ENCODE data around the gene OR6M1. TPM values are rescaled to one million over a fixed set of nuclear protein-coding genes. Genes with fewer than 3 reads are reported as not detected.

OR6M1 gene
- total RNA-seq, 1 donor: not detected

DNA sequence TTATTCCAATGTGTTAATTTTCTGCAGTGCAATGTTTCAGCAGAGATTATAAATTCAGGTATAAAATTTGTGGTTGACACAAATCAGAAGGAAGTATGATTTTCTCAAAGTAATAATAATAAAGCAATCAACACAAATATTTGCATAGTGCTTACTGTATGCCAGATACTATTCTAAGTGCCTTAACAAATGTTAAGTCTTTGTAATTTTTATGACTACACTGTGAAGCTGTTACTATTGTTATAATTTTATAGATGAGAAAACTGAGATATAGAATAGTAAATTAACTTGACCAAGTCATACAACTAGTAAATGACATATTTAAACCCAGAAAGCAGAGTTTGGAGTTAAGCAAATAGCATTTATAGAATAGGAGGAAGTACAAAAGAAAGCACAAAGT is 35.4 kb downstream of the OR6M1 start:
- TF ChIP-seq, protein P1, sequence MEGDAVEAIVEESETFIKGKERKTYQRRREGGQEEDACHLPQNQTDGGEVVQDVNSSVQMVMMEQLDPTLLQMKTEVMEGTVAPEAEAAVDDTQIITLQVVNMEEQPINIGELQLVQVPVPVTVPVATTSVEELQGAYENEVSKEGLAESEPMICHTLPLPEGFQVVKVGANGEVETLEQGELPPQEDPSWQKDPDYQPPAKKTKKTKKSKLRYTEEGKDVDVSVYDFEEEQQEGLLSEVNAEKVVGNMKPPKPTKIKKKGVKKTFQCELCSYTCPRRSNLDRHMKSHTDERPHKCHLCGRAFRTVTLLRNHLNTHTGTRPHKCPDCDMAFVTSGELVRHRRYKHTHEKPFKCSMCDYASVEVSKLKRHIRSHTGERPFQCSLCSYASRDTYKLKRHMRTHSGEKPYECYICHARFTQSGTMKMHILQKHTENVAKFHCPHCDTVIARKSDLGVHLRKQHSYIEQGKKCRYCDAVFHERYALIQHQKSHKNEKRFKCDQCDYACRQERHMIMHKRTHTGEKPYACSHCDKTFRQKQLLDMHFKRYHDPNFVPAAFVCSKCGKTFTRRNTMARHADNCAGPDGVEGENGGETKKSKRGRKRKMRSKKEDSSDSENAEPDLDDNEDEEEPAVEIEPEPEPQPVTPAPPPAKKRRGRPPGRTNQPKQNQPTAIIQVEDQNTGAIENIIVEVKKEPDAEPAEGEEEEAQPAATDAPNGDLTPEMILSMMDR (IDR thresholded peaks at IDR 0.05; ENCODE audit: extremely low read depth, low read depth, low read length): no peak

DNA sequence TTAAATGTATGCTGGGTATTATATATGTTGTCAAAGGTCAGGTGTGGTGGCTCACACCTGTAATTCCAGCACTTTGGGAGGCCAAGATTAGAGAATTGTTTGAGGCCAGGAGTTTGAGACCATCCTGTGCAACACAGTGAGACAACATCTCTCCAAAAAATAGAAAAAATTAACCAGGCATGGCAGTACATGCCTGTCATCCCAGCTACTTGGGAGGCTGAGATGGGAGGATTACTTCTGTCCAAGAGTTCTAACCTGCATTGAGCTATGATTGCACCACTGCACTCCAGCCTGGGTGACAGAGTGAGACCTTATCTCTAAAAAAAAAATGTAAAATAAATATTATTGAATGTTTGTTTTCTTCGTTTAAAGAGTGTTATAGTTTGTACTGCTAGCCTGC is 40.5 kb downstream of the OR6M1 start:
- no peak for DNase-seq (ENCODE audit: insufficient read length, low spot score, missing footprints)

More for the DNA sequence above, 35.4 kb downstream of the OR6M1 start:
- Histone ChIP-seq H3K4me1 (ENCODE audit: insufficient read depth, low read length) (no peaks in the 10 kb centered on the region), H3K9me3 (ENCODE audit: low read depth, low read length) (no peaks in the 10 kb centered on the region), H2AFZ (ENCODE audit: low read length) (no peak overlapping the region), H3K27ac (ENCODE audit: low read depth, low read length) (no peak overlapping the region), H3K79me2 (ENCODE audit: insufficient read depth, low read length) (no peaks in the 10 kb centered on the region), H4K20me1 (ENCODE audit: insufficient read depth, low read length) (no peaks in the 10 kb centered on the region), H3K4me3 (ENCODE audit: insufficient read depth, low read length) (no peak overlapping the region), H3K27me3 (ENCODE audit: insufficient read depth, low read length) (no peaks in the 10 kb centered on the region), H3K4me2 (ENCODE audit: insufficient read depth, low read length) (no peak overlapping the region), H3K36me3 (ENCODE audit: insufficient read depth, low read length) (no peaks in the 10 kb centered on the region)
- DNase-seq (ENCODE audit: insufficient read length, low spot score, missing footprints): no peak

DNA sequence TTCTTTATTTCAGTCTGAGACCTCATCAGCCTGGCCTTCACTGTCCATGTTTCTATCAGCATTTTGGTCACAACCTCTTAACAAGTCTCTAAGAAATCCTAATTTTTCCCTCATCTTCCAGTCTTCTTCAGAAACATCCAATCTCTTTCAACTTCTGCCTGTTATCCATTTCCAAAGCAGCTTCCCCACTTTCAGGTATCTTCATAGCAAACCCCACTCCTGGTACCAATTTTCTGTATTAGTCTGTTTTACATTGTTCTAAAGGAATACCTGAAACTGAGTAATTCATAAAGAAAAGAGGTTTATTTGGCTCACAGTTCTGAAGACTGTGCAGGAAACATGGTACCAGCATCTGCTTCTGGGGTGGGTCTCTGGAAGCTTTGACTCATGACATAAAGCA is 43.7 kb downstream of the OR6M1 start:
- no peaks in the 10 kb centered on the region for H4K20me1 ChIP-seq (ENCODE audit: insufficient read depth, low read length)
- no peaks in the 10 kb centered on the region for H3K36me3 ChIP-seq (ENCODE audit: insufficient read depth, low read length)
- H3K27me3 ChIP-seq (ENCODE audit: insufficient read depth, low read length): no peaks in the 10 kb centered on the region
- no peaks in the 10 kb centered on the region for H3K79me2 ChIP-seq (ENCODE audit: insufficient read depth, low read length)
- H3K27ac ChIP-seq (ENCODE audit: low read depth, low read length): no peak overlapping the region
- TF ChIP-seq, protein P1 (IDR thresholded peaks at IDR 0.05; ENCODE audit: extremely low read depth, low read depth, low read length): no peak
- no peak overlapping the region for H3K4me2 ChIP-seq (ENCODE audit: insufficient read depth, low read length)
- H2AFZ ChIP-seq (ENCODE audit: low read length): no peak overlapping the region
- no peaks in the 10 kb centered on the region for H3K4me1 ChIP-seq (ENCODE audit: insufficient read depth, low read length)
- no peak for DNase-seq (ENCODE audit: insufficient read length, low spot score, missing footprints)
- H3K9me3 ChIP-seq (ENCODE audit: low read depth, low read length): no peaks in the 10 kb centered on the region
- no peak overlapping the region for H3K4me3 ChIP-seq (ENCODE audit: insufficient read depth, low read length)

More for the DNA sequence above, 40.5 kb downstream of the OR6M1 start:
- Histone ChIP-seq H3K4me1 (ENCODE audit: insufficient read depth, low read length) (no peaks in the 10 kb centered on the region), H2AFZ (ENCODE audit: low read length) (no peak overlapping the region), H3K36me3 (ENCODE audit: insufficient read depth, low read length) (no peaks in the 10 kb centered on the region), H3K4me3 (ENCODE audit: insufficient read depth, low read length) (no peak overlapping the region), H3K4me2 (ENCODE audit: insufficient read depth, low read length) (no peak overlapping the region), H4K20me1 (ENCODE audit: insufficient read depth, low read length) (no peaks in the 10 kb centered on the region), H3K79me2 (ENCODE audit: insufficient read depth, low read length) (no peaks in the 10 kb centered on the region), H3K27ac (ENCODE audit: low read depth, low read length) (no peak overlapping the region), H3K27me3 (ENCODE audit: insufficient read depth, low read length) (no peaks in the 10 kb centered on the region), H3K9me3 (ENCODE audit: low read depth, low read length) (no peaks in the 10 kb centered on the region)
- TF ChIP-seq, protein P1 (IDR thresholded peaks at IDR 0.05; ENCODE audit: extremely low read depth, low read depth, low read length): no peak

DNA sequence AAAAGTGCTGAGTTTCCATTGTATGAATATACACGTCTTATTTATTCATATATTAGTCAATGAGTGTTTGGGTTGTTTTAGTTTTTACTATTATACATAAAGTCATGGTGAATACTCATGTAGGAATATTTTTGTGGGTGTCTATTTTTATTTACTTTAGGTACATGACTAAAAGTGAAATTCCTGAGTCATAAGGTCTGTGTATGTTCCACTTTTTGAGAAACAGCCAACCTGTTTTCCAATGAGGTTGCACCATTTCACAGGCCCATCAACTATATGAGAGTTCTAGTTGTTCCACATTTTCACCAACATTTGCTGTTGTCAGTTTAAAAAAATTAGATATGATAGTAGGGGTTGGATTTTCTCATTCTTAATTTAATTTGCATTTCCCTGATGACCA is 45.3 kb downstream of the OR6M1 start:
- Histone ChIP-seq H3K4me2 (ENCODE audit: insufficient read depth, low read length) (no peak overlapping the region), H2AFZ (ENCODE audit: low read length) (no peak overlapping the region), H3K27ac (ENCODE audit: low read depth, low read length) (no peak overlapping the region), H3K36me3 (ENCODE audit: insufficient read depth, low read length) (no peaks in the 10 kb centered on the region), H3K27me3 (ENCODE audit: insufficient read depth, low read length) (no peaks in the 10 kb centered on the region), H3K4me3 (ENCODE audit: insufficient read depth, low read length) (no peak overlapping the region), H3K4me1 (ENCODE audit: insufficient read depth, low read length) (no peaks in the 10 kb centered on the region), H4K20me1 (ENCODE audit: insufficient read depth, low read length) (no peaks in the 10 kb centered on the region), H3K9me3 (ENCODE audit: low read depth, low read length) (no peaks in the 10 kb centered on the region), H3K79me2 (ENCODE audit: insufficient read depth, low read length) (no peaks in the 10 kb centered on the region)
- TF ChIP-seq, protein P1 (IDR thresholded peaks at IDR 0.05; ENCODE audit: extremely low read depth, low read depth, low read length): no peak
- no peak for DNase-seq (ENCODE audit: insufficient read length, low spot score, missing footprints)

Data from osteoblast (primary cell).